ENCODE results near the gene FKBP15.

- TF ChIP-seq CTCF (conservative IDR thresholded peaks at IDR 0.05; ENCODE audit: low read depth, low read length) (no peak), EZH2 (IDR thresholded peaks at IDR 0.05; ENCODE audit: borderline replicate concordance, low read depth, low read length, poor library complexity, severe bottlenecking) (no peak)
These were observed 15.6 kb downstream of the FKBP15 start for GRCh38 chr9:113205432-113205831.

All from A673 (cell line).